ENCODE measurements around the gene FFAR4. TPM values are rescaled to one million over a fixed set of nuclear protein-coding genes. Genes with fewer than 3 reads are reported as not detected.

Gene FFAR4
- total and polyA plus RNA-seq, 2 experiments from 2014 or later = 0.06 TPM; not detected in 1

GRCh38 chr10:93590638-93591037, 24.2 kb downstream of the FFAR4 start:
- Histone ChIP-seq H3F3A (replicated peaks; ENCODE audit: low read depth) (no peaks in the 10 kb centered on the region), H3K27ac (ENCODE audit: low read depth) (no peak overlapping the region), H3K9me2 (ENCODE audit: insufficient read depth) (no peaks in the 10 kb centered on the region; the same call in 1 of the 2 replicates), H3K4me3 (no peak overlapping the region), H3K4me1 (ENCODE audit: insufficient read depth) (peaks cover 16% of the 10 kb centered on the region), H2AFZ (peak overlapping the region; percentile 44; the same call in 1 of the 2 replicates), H3K36me3 (ENCODE audit: insufficient read depth) (no peaks in the 10 kb centered on the region), H3K27me3 (ENCODE audit: insufficient read depth) (no peaks in the 10 kb centered on the region), H3K79me2 (replicated peaks; ENCODE audit: insufficient read depth) (no peaks in the 10 kb centered on the region), H4K20me1 (replicated peaks; ENCODE audit: insufficient read depth) (no peaks in the 10 kb centered on the region), H3K4me2 (peak overlapping the region; percentile 25; the same call in 1 of the 2 replicates)
- DNase-seq (ENCODE audit: low spot score) (no peak), ATAC-seq (no peak)
- Mint-ChIP-seq H3K4me1 (peaks cover 17% of the 10 kb centered on the region), H3K36me3 (ENCODE audit: low read depth) (no peaks in the 10 kb centered on the region), H3K27ac (no peak overlapping the region), H3K27me3 (ENCODE audit: insufficient read depth, low read depth, poor library complexity) (peaks cover 7% of the 10 kb centered on the region), H3K4me3 (no peak overlapping the region), H3K9me3 (no peaks in the 10 kb centered on the region)
- TF ChIP-seq POLR2AphosphoS5 (IDR thresholded peaks at IDR 0.05; ENCODE audit: low read depth) = no peak
- no peak for TF ChIP-seq ZNF114 (CRISPR knock-in tag; IDR thresholded peaks at IDR 0.05)
- no peak for TF ChIP-seq NANOG (IDR thresholded peaks at IDR 0.05; ENCODE audit: borderline replicate concordance)
- no peak for TF ChIP-seq EZH2 (IDR thresholded peaks at IDR 0.05; ENCODE audit: low read depth, unreplicated experiment)

- H3K27me3 ChIP-seq (ENCODE audit: insufficient read depth) = no peaks in the 10 kb centered on the region
- peak; percentile 88 for ATAC-seq
- H4K20me1 ChIP-seq (replicated peaks; ENCODE audit: insufficient read depth) = no peaks in the 10 kb centered on the region
- H3K27ac ChIP-seq (ENCODE audit: low read depth) = no peak overlapping the region
- Mint-ChIP-seq H3K4me1 (peaks cover 19% of the 10 kb centered on the region), H3K27ac (no peak overlapping the region), H3K36me3 (ENCODE audit: low read depth) (no peaks in the 10 kb centered on the region), H3K9me3 (no peaks in the 10 kb centered on the region), H3K4me3 (no peak overlapping the region), H3K27me3 (ENCODE audit: insufficient read depth, low read depth, poor library complexity) (peaks cover 7% of the 10 kb centered on the region)
- H3K4me1 ChIP-seq (ENCODE audit: insufficient read depth) = peaks cover 16% of the 10 kb centered on the region
- H3F3A ChIP-seq (replicated peaks; ENCODE audit: low read depth) = no peaks in the 10 kb centered on the region
- peak overlapping the region; percentile 44 for H2AFZ ChIP-seq
- H3K4me2 ChIP-seq = peak overlapping the region; percentile 37; the same call in 1 of the 2 replicates
- H3K79me2 ChIP-seq (replicated peaks; ENCODE audit: insufficient read depth) = no peaks in the 10 kb centered on the region
- no peak overlapping the region for H3K4me3 ChIP-seq
- H3K36me3 ChIP-seq (ENCODE audit: insufficient read depth) = no peaks in the 10 kb centered on the region
- DNase-seq (ENCODE audit: low spot score) = peak; percentile 32
- no peaks in the 10 kb centered on the region; the same call in 1 of the 2 replicates for H3K9me2 ChIP-seq (ENCODE audit: insufficient read depth)
- no peak for TF ChIP-seq EZH2 (IDR thresholded peaks at IDR 0.05; ENCODE audit: low read depth, unreplicated experiment)
- no peak for TF ChIP-seq ZNF462 (CRISPR knock-in tag; IDR thresholded peaks at IDR 0.05)
- TF ChIP-seq POLR2AphosphoS5 (IDR thresholded peaks at IDR 0.05; ENCODE audit: low read depth) = no peak
- no peak for TF ChIP-seq REST (IDR thresholded peaks at IDR 0.05; ENCODE audit: unreplicated experiment)
- no peak for TF ChIP-seq NANOG (IDR thresholded peaks at IDR 0.05; ENCODE audit: borderline replicate concordance)
- TF ChIP-seq EZH2phosphoT487 (IDR thresholded peaks at IDR 0.05; ENCODE audit: unreplicated experiment) = no peak
- TF ChIP-seq JUNB (IDR thresholded peaks at IDR 0.05; ENCODE audit: unreplicated experiment) = no peak
- TF ChIP-seq ZNF331 (CRISPR knock-in tag; IDR thresholded peaks at IDR 0.05; ENCODE audit: low read depth) = no peak
- no peak for TF ChIP-seq ETS1 (IDR thresholded peaks at IDR 0.05)
Measured at GRCh38 chr10:93591065-93591808, 24.8 kb downstream of the FFAR4 start.
